SK-N-MC (cell line): ENCODE results near the gene EPX.

Experiments
- EZH2 ChIP-seq: fragments of 200-600 bp; sonication (generic); IDR thresholded peaks from one replicate; pipeline ENCODE4 v1.6.1; 2017; ENCODE audit warnings: antibody characterized with exemption
- POLR2AphosphoS5 ChIP-seq: IDR thresholded peaks from 2 replicates; pipeline ENCODE4 v1.6.1; 2012; ENCODE audit warnings: mild to moderate bottlenecking, low read depth, low read length, borderline replicate concordance

- TF ChIP-seq EZH2 (no peak), POLR2AphosphoS5 (no peak)
Observed at GRCh38 chr17:58189436-58190146, 2.9 kb upstream of the EPX start.
